ENCODE results near the gene GPR37L1. TPM values are rescaled to one million over a fixed set of nuclear protein-coding genes. Genes with fewer than 3 reads are reported as not detected.

The GPR37L1 gene
- total RNA-seq, 1 donor from 2014 or later, result not detected

- intact Hi-C loops (cut with micrococcal nuclease), result loop anchor here (10.0 kb wide), 1 partner anchor 839 kb away; the partner anchor contains the start of gene TMEM183A
Observed at GRCh38 chr1:202165942-202166843, 43.5 kb downstream of the GPR37L1 start.

- intact Hi-C loops (cut with micrococcal nuclease), result loop anchor here (10.0 kb wide), 1 partner anchor 838 kb away; the partner anchor contains the start of gene TMEM183A
Observed at GRCh38 chr1:202167054-202167453, 44.3 kb downstream of the GPR37L1 start.

- intact Hi-C loops (cut with micrococcal nuclease), result loop anchor here (10.0 kb wide), 1 partner anchor 837 kb away; the partner anchor contains the start of gene TMEM183A
Observed at GRCh38 chr1:202167708-202168415, 45.1 kb downstream of the GPR37L1 start.

- intact Hi-C loops (cut with micrococcal nuclease), result loop anchor here (10.0 kb wide), 1 partner anchor 836 kb away; the partner anchor contains the start of gene TMEM183A
Observed at GRCh38 chr1:202168861-202169260, 46.1 kb downstream of the GPR37L1 start.

GRCh38 chr1:202170726-202171125 lies 48.0 kb downstream of the GPR37L1 start:
- intact Hi-C loops (cut with micrococcal nuclease), result no loop called here

- intact Hi-C loops (cut with micrococcal nuclease), result no loop called here
Observed at GRCh38 chr1:202171292-202172014, 48.7 kb downstream of the GPR37L1 start.

- intact Hi-C loops (cut with micrococcal nuclease), result no loop called here
Observed at GRCh38 chr1:202172015-202172355, 49.3 kb downstream of the GPR37L1 start.

- intact Hi-C loops (cut with micrococcal nuclease), result no loop called here
Observed at GRCh38 chr1:202173993-202174392, 51.3 kb downstream of the GPR37L1 start.

- intact Hi-C loops (cut with micrococcal nuclease), result no loop called here
Observed at GRCh38 chr1:202176949-202177927, 54.5 kb downstream of the GPR37L1 start.

GRCh38 chr1:202179828-202180750 lies 57.4 kb downstream of the GPR37L1 start:
- intact Hi-C loops (cut with micrococcal nuclease), result loop anchor here (10.0 kb wide), 1 partner anchor 535 kb away; the partner anchor contains the start of gene SYT2

GRCh38 chr1:202180751-202181139 lies 58.0 kb downstream of the GPR37L1 start:
- intact Hi-C loops (cut with micrococcal nuclease), result loop anchor here (10.0 kb wide), 1 partner anchor 534 kb away; the partner anchor contains the start of gene SYT2

GRCh38 chr1:202181586-202181985 lies 58.9 kb downstream of the GPR37L1 start:
- intact Hi-C loops (cut with micrococcal nuclease), result loop anchor here (10.0 kb wide), 1 partner anchor 533 kb away; the partner anchor contains the start of gene SYT2

- intact Hi-C loops (cut with micrococcal nuclease), result loop anchor here (10.0 kb wide), 1 partner anchor 533 kb away; the partner anchor contains the start of gene SYT2
Observed at GRCh38 chr1:202182040-202182877, 59.5 kb downstream of the GPR37L1 start.

Other genes with a start within 250 kb of the GPR37L1 start
- gene SHISA4, start 234.0 kb upstream of the GPR37L1 start, total RNA-seq, result 0.50 and 1.4 TPM in 2 replicates
- not detected in 2 replicates for gene LMOD1, start 176.4 kb upstream of the GPR37L1 start, total RNA-seq
- 63.0 and 67.4 TPM in 2 replicates for gene TIMM17A, start 167.4 kb upstream of the GPR37L1 start, total RNA-seq
- 32.5 and 33.2 TPM in 2 replicates for gene RNPEP, start 140.3 kb upstream of the GPR37L1 start, total RNA-seq
- 0.39 and 0.55 TPM in 2 replicates for gene ELF3, start 112.3 kb upstream of the GPR37L1 start, total RNA-seq
- 59.6 and 62.9 TPM in 2 replicates for gene ARL8A, start 21.8 kb downstream of the GPR37L1 start, total RNA-seq
- 303 and 306 TPM in 2 replicates for gene PTPN7, start 37.7 kb downstream of the GPR37L1 start, total RNA-seq
- 0.39 and 0.43 TPM in 2 replicates for gene LGR6, start 70.9 kb downstream of the GPR37L1 start, total RNA-seq
- gene UBE2T, start 219.0 kb downstream of the GPR37L1 start, total RNA-seq, result 60.8 and 68.4 TPM in 2 replicates
- gene PPP1R12B, start 225.8 kb downstream of the GPR37L1 start, total RNA-seq, result 19.1 and 20.4 TPM in 2 replicates